H9 (cell line): ENCODE results near the gene TIFAB. TPM values are rescaled to one million over a fixed set of nuclear protein-coding genes. Genes with fewer than 3 reads are reported as not detected.

Experiments
- DNase-seq: peaks from one replicate; pipeline ENCODE4 v3.0.0-alpha.2; 2017
- H2AFZ ChIP-seq: one replicate; pipeline ENCODE4 v1.6.1; 2013; ENCODE audit warnings: mild to moderate bottlenecking, low read length, control low read depth, moderate library complexity
- H2AK5ac ChIP-seq: 2 replicates; pipeline ENCODE4 v1.6.1; 2013; ENCODE audit warnings: low read length, control low read depth, mixed read lengths; ENCODE audit not compliant: insufficient read length
- H2BK120ac ChIP-seq: one replicate; pipeline ENCODE4 v1.6.1; 2013; ENCODE audit warnings: low read depth, mild to moderate bottlenecking, low read length, control low read depth, inconsistent platforms; ENCODE audit not compliant: poor library complexity, severe bottlenecking
- H2BK12ac ChIP-seq: 2 replicates; pipeline ENCODE4 v1.6.1; 2013; ENCODE audit warnings: low read length, control low read depth, mixed read lengths, low read depth; ENCODE audit not compliant: insufficient read length
- H2BK15ac ChIP-seq: 2 replicates; pipeline ENCODE4 v1.6.1; 2013; ENCODE audit warnings: low read depth, low read length, control low read depth
- H2BK20ac ChIP-seq: one replicate; pipeline ENCODE4 v1.6.1; 2013; ENCODE audit warnings: low read depth, mild to moderate bottlenecking, low read length, control low read depth, inconsistent platforms; ENCODE audit not compliant: poor library complexity, severe bottlenecking
- H2BK5ac ChIP-seq: 2 replicates; pipeline ENCODE4 v1.6.1; 2013; ENCODE audit warnings: low read length, control low read depth, mixed read lengths; ENCODE audit not compliant: insufficient read length
- H3K14ac ChIP-seq: 2 replicates; pipeline ENCODE4 v1.6.1; 2013; ENCODE audit warnings: low read length, control low read depth; ENCODE audit not compliant: insufficient read depth
- H3K18ac ChIP-seq: 2 replicates; pipeline ENCODE4 v1.6.1; 2013; ENCODE audit warnings: low read depth, mild to moderate bottlenecking, mixed read lengths, low read length, control low read depth; ENCODE audit not compliant: insufficient read length
- H3K23ac ChIP-seq: 2 replicates; pipeline ENCODE4 v1.6.1; 2013; ENCODE audit warnings: low read length, control low read depth, mixed read lengths, low read depth; ENCODE audit not compliant: insufficient read length
- H3K23me2 ChIP-seq: 2 replicates; pipeline ENCODE4 v1.6.1; 2013; ENCODE audit warnings: low read depth, mild to moderate bottlenecking, mixed read lengths, low read length, control low read depth; ENCODE audit not compliant: insufficient read length, poor library complexity, severe bottlenecking
- H3K27ac ChIP-seq: 2 replicates; pipeline ENCODE4 v1.5.1; 2013; ENCODE audit warnings: low read length, control low read depth, mixed read lengths, low read depth; ENCODE audit not compliant: insufficient read length
- H3K27me3 ChIP-seq: 2 replicates; pipeline ENCODE4 v1.6.1; 2013; ENCODE audit warnings: low read length, control low read depth, inconsistent platforms; ENCODE audit not compliant: insufficient read depth
- H3K4ac ChIP-seq: 2 replicates; pipeline ENCODE4 v1.6.1; 2013; ENCODE audit warnings: low read depth, mild to moderate bottlenecking, control low read depth, inconsistent platforms, low read length, moderate library complexity
- H3K4me1 ChIP-seq: 2 replicates; pipeline ENCODE4 v1.6.1; 2013; ENCODE audit warnings: low read length, control low read depth, inconsistent platforms; ENCODE audit not compliant: insufficient read depth
- H3K4me2 ChIP-seq: 2 replicates; pipeline ENCODE4 v1.6.1; 2013; ENCODE audit warnings: low read length, control low read depth, mixed read lengths; ENCODE audit not compliant: insufficient read length, insufficient read depth
- H3K56ac ChIP-seq: 2 replicates; pipeline ENCODE4 v1.6.1; 2013; ENCODE audit warnings: low read depth, mild to moderate bottlenecking, mixed read lengths, low read length, control low read depth; ENCODE audit not compliant: insufficient read length
- H3K79me1 ChIP-seq: 2 replicates; pipeline ENCODE4 v1.6.1; 2013; ENCODE audit warnings: low read depth, mild to moderate bottlenecking, moderate library complexity, low read length, control low read depth, inconsistent platforms; ENCODE audit not compliant: insufficient read depth, poor library complexity, severe bottlenecking
- H3K79me2 ChIP-seq: 2 replicates; pipeline ENCODE4 v1.6.1; 2013; ENCODE audit warnings: low read length, control low read depth, inconsistent platforms; ENCODE audit not compliant: insufficient read depth
- H3K9ac ChIP-seq: 2 replicates; pipeline ENCODE4 v1.6.1; 2013; ENCODE audit warnings: low read length, control low read depth, mixed read lengths; ENCODE audit not compliant: insufficient read length; ENCODE audit errors: extremely low read depth
- H3K9me3 ChIP-seq: one replicate; pipeline ENCODE4 v1.6.1; 2013; ENCODE audit warnings: low read depth, low read length, inconsistent platforms; ENCODE audit not compliant: control insufficient read depth
- H3T11ph ChIP-seq: one replicate; pipeline ENCODE4 v1.6.1; 2013; ENCODE audit warnings: mild to moderate bottlenecking, low read length, control low read depth, inconsistent platforms
- H4K20me1 ChIP-seq: one replicate; pipeline ENCODE4 v1.6.1; 2013; ENCODE audit not compliant: control insufficient read depth, insufficient read length, insufficient read depth
- H4K5ac ChIP-seq: 2 replicates; pipeline ENCODE4 v1.6.1; 2013; ENCODE audit warnings: low read depth, mild to moderate bottlenecking, mixed read lengths, low read length, control low read depth; ENCODE audit not compliant: insufficient read length
- H4K8ac ChIP-seq: replicated peaks from 2 replicates; pipeline ENCODE4 v1.6.1; 2013; ENCODE audit warnings: low read length, control low read depth, mixed read lengths, low read depth; ENCODE audit not compliant: insufficient read length
- H4K91ac ChIP-seq: 2 replicates; pipeline ENCODE4 v1.6.1; 2013; ENCODE audit warnings: low read depth, mild to moderate bottlenecking, moderate library complexity, mixed read lengths, low read length, control low read depth; ENCODE audit not compliant: insufficient read length
- H3K27ac Mint-ChIP-seq, 3 experiments: 2 replicates in 2 of 3; 3 replicates in 1 of 3; pipeline ENCODE4 v1.8.0; 2020 to 2021; ENCODE audit warnings: mixed read lengths in 3 of 3, mild to moderate bottlenecking in 1 of 3, moderate library complexity in 1 of 3
- H3K27me3 Mint-ChIP-seq: 2 replicates; pipeline ENCODE4 v1.8.0; 2021; ENCODE audit warnings: low read depth, mild to moderate bottlenecking, moderate library complexity, mixed read lengths
- H3K36me3 Mint-ChIP-seq, 3 experiments: 2 replicates in 2 of 3; 3 replicates in 1 of 3; pipeline ENCODE4 v1.8.0; 2020 to 2021; ENCODE audit warnings: low read depth in 3 of 3, mixed read lengths in 3 of 3; ENCODE audit not compliant: insufficient read depth in 1 of 3
- H3K4me1 Mint-ChIP-seq, 2 experiments: 2 replicates each; pipeline ENCODE4 v1.8.0; 2020; ENCODE audit warnings: mixed read lengths in 2 of 2
- H3K4me3 Mint-ChIP-seq, 2 experiments: 2 replicates in 1 of 2; 3 replicates in 1 of 2; pipeline ENCODE4 v1.8.0; 2020 to 2021; ENCODE audit warnings: mild to moderate bottlenecking in 2 of 2, mixed read lengths in 2 of 2, moderate library complexity in 1 of 2
- H3K9me3 Mint-ChIP-seq, 2 experiments: 2 replicates in 1 of 2; 3 replicates in 1 of 2; pipeline ENCODE4 v1.8.0; 2020; ENCODE audit warnings: mild to moderate bottlenecking in 2 of 2, mixed read lengths in 2 of 2, moderate library complexity in 1 of 2
- WGBS: extraction: QIAGEN DNeasy Blood & Tissue Kit; methylation state at CpG from one replicate; pipeline ENCODE4 v1.1.7; 2013; ENCODE audit warnings: missing lambda C conversion rate, low lambda C conversion rate, mixed read lengths; ENCODE audit not compliant: insufficient read length; ENCODE audit errors: extremely low coverage; 5-methylcytosine and 5-hydroxymethylcytosine counted together
- total RNA-seq: library from RNA; stranded (reverse); gene quantifications from 2 replicates; pipeline ENCODE4 v1.2.1, GENCODE V29; 2021
- TF ChIP-seq, protein P1 (sequence below): fragments of 200-600 bp; sonication (generic); conservative IDR thresholded peaks from 3 replicates; pipeline ENCODE4 v1.8.0; 2021; ENCODE audit warnings: antibody characterized with exemption, mild to moderate bottlenecking

Gene TIFAB
- total RNA-seq, 1 experiment from 2014 or later: not detected

DNA sequence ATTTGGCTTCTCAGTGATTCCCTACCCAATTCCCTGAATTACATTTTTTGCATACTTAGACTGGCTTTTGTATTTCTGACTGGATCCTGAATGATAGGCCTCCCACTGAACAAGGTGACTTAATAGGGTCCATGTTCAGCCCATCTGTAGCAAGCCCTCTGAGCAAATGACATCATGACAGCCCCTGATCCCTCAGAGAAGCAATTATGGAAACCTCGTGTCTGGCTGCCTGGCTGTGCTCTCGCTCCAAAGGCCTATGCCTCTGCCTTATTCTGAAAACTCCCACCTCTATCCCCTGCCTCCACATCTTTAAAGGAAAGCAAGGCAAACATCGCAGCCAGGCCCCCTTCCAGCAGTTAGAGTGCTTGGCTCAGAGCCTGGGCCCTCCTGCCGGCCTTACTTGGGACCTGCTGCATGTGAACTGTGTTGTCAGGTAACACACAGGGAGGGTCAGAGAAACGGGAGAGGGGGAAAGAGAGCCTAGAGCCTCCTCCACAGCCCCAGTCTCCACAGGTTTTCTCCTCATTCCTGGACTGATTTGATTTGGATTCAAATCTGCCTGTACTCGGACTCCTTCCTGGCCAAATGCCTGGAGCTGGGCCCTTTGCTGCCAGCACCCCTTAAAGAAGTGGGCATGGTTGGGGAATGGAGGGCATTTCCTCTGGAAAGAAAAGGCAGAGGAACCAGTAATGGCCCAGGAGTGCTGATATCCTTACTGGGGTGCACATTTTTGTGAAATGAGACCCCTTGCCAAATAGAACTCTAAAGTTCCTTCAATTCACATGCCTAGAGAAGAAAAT is 8.8 kb downstream of the TIFAB start:
- H3K9me3 Mint-ChIP-seq: no peaks in the 10 kb centered on the region; a peak in 1 of 5 replicates

More for the DNA sequence above, 8.8 kb downstream of the TIFAB start:
- Histone ChIP-seq H4K91ac (no peak overlapping the region), H3K9me3 (no peaks in the 10 kb centered on the region), H3K27ac (no peak overlapping the region), H3K4me2 (no peak overlapping the region), H4K5ac (no peak overlapping the region), H4K20me1 (no peaks in the 10 kb centered on the region), H3K18ac (no peak overlapping the region), H3K14ac (no peak overlapping the region), H4K8ac (no peak overlapping the region), H3K4me1 (no peaks in the 10 kb centered on the region), H3K27me3 (peaks cover 2% of the 10 kb centered on the region; the same call in 1 of the 2 replicates), H2BK5ac (no peak overlapping the region), H3K23ac (no peak overlapping the region), H2BK20ac (no peak overlapping the region), H2BK15ac (no peak overlapping the region), H3K56ac (no peak overlapping the region), H2AK5ac (no peak overlapping the region), H2AFZ (no peak overlapping the region), H3K23me2 (no peaks in the 10 kb centered on the region), H3K79me1 (no peaks in the 10 kb centered on the region), H3K4ac (no peak overlapping the region), H3K9ac (no peak overlapping the region), H3K79me2 (no peaks in the 10 kb centered on the region), H2BK120ac (no peak overlapping the region), H2BK12ac (no peak overlapping the region), H3T11ph (no peak overlapping the region)
- H3K4me3 Mint-ChIP-seq: no peak overlapping the region
- TF ChIP-seq, protein P1, sequence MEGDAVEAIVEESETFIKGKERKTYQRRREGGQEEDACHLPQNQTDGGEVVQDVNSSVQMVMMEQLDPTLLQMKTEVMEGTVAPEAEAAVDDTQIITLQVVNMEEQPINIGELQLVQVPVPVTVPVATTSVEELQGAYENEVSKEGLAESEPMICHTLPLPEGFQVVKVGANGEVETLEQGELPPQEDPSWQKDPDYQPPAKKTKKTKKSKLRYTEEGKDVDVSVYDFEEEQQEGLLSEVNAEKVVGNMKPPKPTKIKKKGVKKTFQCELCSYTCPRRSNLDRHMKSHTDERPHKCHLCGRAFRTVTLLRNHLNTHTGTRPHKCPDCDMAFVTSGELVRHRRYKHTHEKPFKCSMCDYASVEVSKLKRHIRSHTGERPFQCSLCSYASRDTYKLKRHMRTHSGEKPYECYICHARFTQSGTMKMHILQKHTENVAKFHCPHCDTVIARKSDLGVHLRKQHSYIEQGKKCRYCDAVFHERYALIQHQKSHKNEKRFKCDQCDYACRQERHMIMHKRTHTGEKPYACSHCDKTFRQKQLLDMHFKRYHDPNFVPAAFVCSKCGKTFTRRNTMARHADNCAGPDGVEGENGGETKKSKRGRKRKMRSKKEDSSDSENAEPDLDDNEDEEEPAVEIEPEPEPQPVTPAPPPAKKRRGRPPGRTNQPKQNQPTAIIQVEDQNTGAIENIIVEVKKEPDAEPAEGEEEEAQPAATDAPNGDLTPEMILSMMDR: no peak; the same call in 2 of the 3 replicates
- no peaks in the 10 kb centered on the region for H3K36me3 Mint-ChIP-seq
- 0 out of 7 replicates have a peak overlapping the region, but pooled peaks of 1 of the 3 experiments have one; percentile 31 for H3K27ac Mint-ChIP-seq
- H3K27me3 Mint-ChIP-seq: peaks cover 52% of the 10 kb centered on the region
- DNase-seq: peak; percentile 24
- WGBS: no CpG with 5 or more reads among the region's 6 CpGs
- H3K4me1 Mint-ChIP-seq: peaks cover 12 to 17% of the 10 kb centered on the region in 2 experiments
